C4-2B (cell line): Measurements from ENCODE around the gene GOLGA7B.

ENCODE experiments used
- H3K27ac ChIP-seq: fragments of 450-650 bp; 2 replicates; pipeline ENCODE4 v1.5.1; 2017
- CTCF ChIP-seq: fragments of 450-650 bp; conservative IDR thresholded peaks from 2 replicates; pipeline ENCODE4 v1.5.1; 2017; ENCODE audit warnings: mild to moderate bottlenecking
- ZFX ChIP-seq: fragments of 450-650 bp; IDR thresholded peaks from 2 replicates; pipeline ENCODE4 v1.6.1; 2017

GOLGA7B gene

GRCh38 chr10:97883092-97883485 is 33.4 kb downstream of the GOLGA7B start:
- H3K27ac ChIP-seq, result no peak overlapping the region

GRCh38 chr10:97886286-97886685 is 36.6 kb downstream of the GOLGA7B start:
- no peak for TF ChIP-seq ZFX
- no peak for TF ChIP-seq CTCF
- no peak overlapping the region for H3K27ac ChIP-seq

More at GRCh38 chr10:97883092-97883485, 33.4 kb downstream of the GOLGA7B start:
- TF ChIP-seq ZFX (no peak), CTCF (no peak)

- H3K27ac ChIP-seq, result no peak overlapping the region
These were observed 37.8 kb downstream of the GOLGA7B start for GRCh38 chr10:97887399-97887798.

GRCh38 chr10:97888134-97888533 is 38.5 kb downstream of the GOLGA7B start:
- TF ChIP-seq ZFX (no peak), CTCF (no peak)

More at GRCh38 chr10:97887399-97887798, 37.8 kb downstream of the GOLGA7B start:
- TF ChIP-seq ZFX, result no peak
- no peak for TF ChIP-seq CTCF

GRCh38 chr10:97888641-97889262 is 39.1 kb downstream of the GOLGA7B start:
- TF ChIP-seq CTCF (no peak), ZFX (no peak)
- H3K27ac ChIP-seq, result no peak overlapping the region

More at GRCh38 chr10:97888134-97888533, 38.5 kb downstream of the GOLGA7B start:
- H3K27ac ChIP-seq, result no peak overlapping the region

GRCh38 chr10:97889461-97890265 is 40.0 kb downstream of the GOLGA7B start:
- no peak overlapping the region for H3K27ac ChIP-seq
- no peak for TF ChIP-seq ZFX
- TF ChIP-seq CTCF, result no peak

GRCh38 chr10:97891497-97892167 is 42.0 kb downstream of the GOLGA7B start:
- no peak overlapping the region for H3K27ac ChIP-seq
- TF ChIP-seq CTCF (no peak), ZFX (no peak)
